ENCODE results near the gene RAD51B. TPM values are rescaled to one million over a fixed set of nuclear protein-coding genes. Genes with fewer than 3 reads are reported as not detected.

Gene RAD51B
- total RNA-seq, 2 donors from 2014 or later: 9.3 to 12.1 TPM

GRCh38 chr14:67800743-67801142, 18.8 kb upstream of the RAD51B start:
- DNase-seq (ENCODE audit: low spot score): no peak
- ATAC-seq (ENCODE audit: insufficient number of reproducible peaks, low FRiP score, low read depth): no peak
- no peak for TF ChIP-seq CTCF (IDR thresholded peaks at IDR 0.05)
- H3K27me3 ChIP-seq (replicated peaks; ENCODE audit: insufficient read depth): no peaks in the 10 kb centered on the region
- no peaks in the 10 kb centered on the region for H3K4me1 ChIP-seq (ENCODE audit: control insufficient read depth in 1 of 2, low read depth in 2 of 2)
- H3K27ac ChIP-seq: no peak overlapping the region
- H3K36me3 ChIP-seq: peaks cover 69% of the 10 kb centered on the region
- no peaks in the 10 kb centered on the region for H3K9me3 ChIP-seq
- H3K4me3 ChIP-seq: no peak overlapping the region

GRCh38 chr14:67806246-67806645, 13.3 kb upstream of the RAD51B start:
- no peaks in the 10 kb centered on the region for H3K27me3 ChIP-seq (replicated peaks; ENCODE audit: insufficient read depth)
- ATAC-seq (ENCODE audit: insufficient number of reproducible peaks, low FRiP score, low read depth) (no peak), DNase-seq (ENCODE audit: low spot score) (no peak)
- no peaks in the 10 kb centered on the region for H3K9me3 ChIP-seq
- no peak overlapping the region for H3K27ac ChIP-seq
- no peak overlapping the region for H3K4me3 ChIP-seq
- H3K4me1 ChIP-seq (ENCODE audit: control insufficient read depth in 1 of 2, low read depth in 2 of 2): no peaks in the 10 kb centered on the region
- peaks cover 65% of the 10 kb centered on the region for H3K36me3 ChIP-seq
- TF ChIP-seq CTCF (IDR thresholded peaks at IDR 0.05): no peak

- no peaks in the 10 kb centered on the region for H3K9me3 ChIP-seq
- no peak for DNase-seq (ENCODE audit: low spot score)
- H3K27ac ChIP-seq: no peak overlapping the region
- no peaks in the 10 kb centered on the region for H3K36me3 ChIP-seq
- no peak overlapping the region for H3K4me3 ChIP-seq
- no peaks in the 10 kb centered on the region for H3K27me3 ChIP-seq (replicated peaks; ENCODE audit: insufficient read depth)
- peaks cover 15 to 21% of the 10 kb centered on the region in 2 donors for H3K4me1 ChIP-seq (ENCODE audit: control insufficient read depth in 1 of 2, low read depth in 2 of 2)
- no peak for TF ChIP-seq CTCF (IDR thresholded peaks at IDR 0.05)
- no peak for ATAC-seq (ENCODE audit: insufficient number of reproducible peaks, low FRiP score, low read depth)
Observed at GRCh38 chr14:67814821-67815220, 4.8 kb upstream of the RAD51B start.

- DNase-seq (ENCODE audit: low spot score): no peak
- no peaks in the 10 kb centered on the region for H3K27me3 ChIP-seq (replicated peaks; ENCODE audit: insufficient read depth)
- peak overlapping the region; percentile 73 for H3K4me3 ChIP-seq
- H3K4me1 ChIP-seq (ENCODE audit: control insufficient read depth in 1 of 2, low read depth in 2 of 2): peaks cover 15 to 21% of the 10 kb centered on the region in 2 donors
- no peaks in the 10 kb centered on the region for H3K9me3 ChIP-seq
- no peak for ATAC-seq (ENCODE audit: insufficient number of reproducible peaks, low FRiP score, low read depth)
- H3K27ac ChIP-seq: peak overlapping the region; percentile 68 to 82
- TF ChIP-seq CTCF (IDR thresholded peaks at IDR 0.05): no peak
- H3K36me3 ChIP-seq: no peaks in the 10 kb centered on the region
Observed at GRCh38 chr14:67815573-67816225, 3.9 kb upstream of the RAD51B start.

GRCh38 chr14:67816326-67817002, 3.1 kb upstream of the RAD51B start, which contains the start of gene ZFYVE26:
Gene ZFYVE26 (minus strand): TSS chr14:67816590. CDS start chr14:67815963, 627 bp downstream.
- Histone ChIP-seq H3K27ac (peak within 1 kb of the TSS; percentile 68 to 82), H3K9me3 (no peaks in the 10 kb centered on the region), H3K4me1 (ENCODE audit: control insufficient read depth in 1 of 2, low read depth in 2 of 2) (peaks cover 15 to 21% of the 10 kb centered on the region in 2 donors), H3K27me3 (replicated peaks; ENCODE audit: insufficient read depth) (no peaks in the 10 kb centered on the region), H3K4me3 (peak within 1 kb of the TSS; percentile 73), H3K36me3 (no peaks in the 10 kb centered on the region)
- peak; percentile 88 for DNase-seq (ENCODE audit: low spot score)
- ATAC-seq (ENCODE audit: insufficient number of reproducible peaks, low FRiP score, low read depth): peak; percentile 90
- no peak for TF ChIP-seq CTCF (IDR thresholded peaks at IDR 0.05)

Data from thoracic aorta (tissue), 2 donors.